Measurements from ENCODE around the gene GCGR. TPM values are rescaled to one million over a fixed set of nuclear protein-coding genes. Genes with fewer than 3 reads are reported as not detected.

The GCGR gene
- total and polyA plus RNA-seq, 2 of the 13 experiments (the other 11 are each of a cell fraction or from before 2014, with no cell fraction given), result 0.04 to 0.13 TPM

DNA sequence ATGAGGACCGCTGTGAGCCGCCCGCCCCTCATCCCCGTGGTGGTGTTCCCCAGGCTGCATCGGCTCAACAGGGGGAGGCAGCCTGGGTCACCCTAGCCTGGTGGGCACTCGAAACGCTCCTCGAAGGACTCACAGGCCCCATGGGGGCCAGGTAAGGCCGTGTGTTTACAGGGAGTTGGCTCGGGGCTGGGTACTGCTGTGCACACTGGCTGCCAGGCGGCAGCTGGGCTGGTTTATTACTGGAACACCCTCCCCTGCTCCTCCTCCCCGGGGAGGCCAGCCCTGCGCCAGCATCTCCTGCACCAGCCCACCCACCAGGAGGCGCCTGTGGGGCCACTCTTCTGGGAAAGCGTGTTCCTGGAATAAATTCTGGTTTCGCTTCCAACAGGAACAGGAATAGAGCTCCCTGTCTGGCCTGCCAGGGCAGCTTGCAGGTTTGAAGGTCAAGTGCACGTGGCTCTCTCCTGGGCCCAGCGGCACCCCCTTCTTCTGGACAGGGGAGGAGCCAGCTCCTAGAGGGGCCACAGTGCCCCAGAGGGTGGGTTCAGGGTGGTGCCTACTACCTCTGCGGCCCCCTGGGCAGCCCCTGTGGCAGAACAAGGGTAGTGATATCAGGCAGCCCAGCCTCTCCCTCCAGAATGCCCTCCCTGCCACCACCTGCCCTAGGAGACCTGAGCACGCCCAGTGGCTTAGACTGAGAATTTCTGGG is 17.8 kb downstream of the GCGR start (continued):
- TF ChIP-seq, protein P1, sequence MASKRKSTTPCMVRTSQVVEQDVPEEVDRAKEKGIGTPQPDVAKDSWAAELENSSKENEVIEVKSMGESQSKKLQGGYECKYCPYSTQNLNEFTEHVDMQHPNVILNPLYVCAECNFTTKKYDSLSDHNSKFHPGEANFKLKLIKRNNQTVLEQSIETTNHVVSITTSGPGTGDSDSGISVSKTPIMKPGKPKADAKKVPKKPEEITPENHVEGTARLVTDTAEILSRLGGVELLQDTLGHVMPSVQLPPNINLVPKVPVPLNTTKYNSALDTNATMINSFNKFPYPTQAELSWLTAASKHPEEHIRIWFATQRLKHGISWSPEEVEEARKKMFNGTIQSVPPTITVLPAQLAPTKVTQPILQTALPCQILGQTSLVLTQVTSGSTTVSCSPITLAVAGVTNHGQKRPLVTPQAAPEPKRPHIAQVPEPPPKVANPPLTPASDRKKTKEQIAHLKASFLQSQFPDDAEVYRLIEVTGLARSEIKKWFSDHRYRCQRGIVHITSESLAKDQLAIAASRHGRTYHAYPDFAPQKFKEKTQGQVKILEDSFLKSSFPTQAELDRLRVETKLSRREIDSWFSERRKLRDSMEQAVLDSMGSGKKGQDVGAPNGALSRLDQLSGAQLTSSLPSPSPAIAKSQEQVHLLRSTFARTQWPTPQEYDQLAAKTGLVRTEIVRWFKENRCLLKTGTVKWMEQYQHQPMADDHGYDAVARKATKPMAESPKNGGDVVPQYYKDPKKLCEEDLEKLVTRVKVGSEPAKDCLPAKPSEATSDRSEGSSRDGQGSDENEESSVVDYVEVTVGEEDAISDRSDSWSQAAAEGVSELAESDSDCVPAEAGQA (IDR thresholded peaks at IDR 0.05; ENCODE audit: low read depth), result no peak
- TF ChIP-seq, protein P1 (CRISPR knock-in tag; IDR thresholded peaks at IDR 0.05; ENCODE audit: borderline replicate concordance), result no peak
- TF ChIP-seq AKAP8 (CRISPR knock-in tag; IDR thresholded peaks at IDR 0.05) (no peak), ZNF451 (CRISPR knock-in tag; IDR thresholded peaks at IDR 0.05) (no peak; the same call in 1 of the 2 replicates), MZF1 (CRISPR knock-in tag; IDR thresholded peaks at IDR 0.05; ENCODE audit: borderline replicate concordance) (no peak), ZNF570 (CRISPR knock-in tag; IDR thresholded peaks at IDR 0.05; ENCODE audit: borderline replicate concordance) (no peak), CENPX (CRISPR knock-in tag; IDR thresholded peaks at IDR 0.05) (no peak), FOXK2 (IDR thresholded peaks at IDR 0.05) (no peak), TBX2 (CRISPR knock-in tag; IDR thresholded peaks at IDR 0.05; ENCODE audit: borderline replicate concordance) (peak; percentile 74; the same call in 1 of the 2 replicates), JARID2 (CRISPR knock-in tag; IDR thresholded peaks at IDR 0.05; ENCODE audit: insufficient replicate concordance) (no peak), ZKSCAN5 (CRISPR knock-in tag; IDR thresholded peaks at IDR 0.05) (no peak), PHF8 (CRISPR knock-in tag; IDR thresholded peaks at IDR 0.05) (peak; percentile 33; the same call in 1 of the 2 replicates), HDAC2 (CRISPR knock-in tag; IDR thresholded peaks at IDR 0.05) (peak; percentile 63), ZNF234 (CRISPR knock-in tag; conservative IDR thresholded peaks at IDR 0.05) (no peak), ZNF724P (CRISPR knock-in tag; IDR thresholded peaks at IDR 0.05; ENCODE audit: borderline replicate concordance) (no peak)
- TF ChIP-seq, protein P2, sequence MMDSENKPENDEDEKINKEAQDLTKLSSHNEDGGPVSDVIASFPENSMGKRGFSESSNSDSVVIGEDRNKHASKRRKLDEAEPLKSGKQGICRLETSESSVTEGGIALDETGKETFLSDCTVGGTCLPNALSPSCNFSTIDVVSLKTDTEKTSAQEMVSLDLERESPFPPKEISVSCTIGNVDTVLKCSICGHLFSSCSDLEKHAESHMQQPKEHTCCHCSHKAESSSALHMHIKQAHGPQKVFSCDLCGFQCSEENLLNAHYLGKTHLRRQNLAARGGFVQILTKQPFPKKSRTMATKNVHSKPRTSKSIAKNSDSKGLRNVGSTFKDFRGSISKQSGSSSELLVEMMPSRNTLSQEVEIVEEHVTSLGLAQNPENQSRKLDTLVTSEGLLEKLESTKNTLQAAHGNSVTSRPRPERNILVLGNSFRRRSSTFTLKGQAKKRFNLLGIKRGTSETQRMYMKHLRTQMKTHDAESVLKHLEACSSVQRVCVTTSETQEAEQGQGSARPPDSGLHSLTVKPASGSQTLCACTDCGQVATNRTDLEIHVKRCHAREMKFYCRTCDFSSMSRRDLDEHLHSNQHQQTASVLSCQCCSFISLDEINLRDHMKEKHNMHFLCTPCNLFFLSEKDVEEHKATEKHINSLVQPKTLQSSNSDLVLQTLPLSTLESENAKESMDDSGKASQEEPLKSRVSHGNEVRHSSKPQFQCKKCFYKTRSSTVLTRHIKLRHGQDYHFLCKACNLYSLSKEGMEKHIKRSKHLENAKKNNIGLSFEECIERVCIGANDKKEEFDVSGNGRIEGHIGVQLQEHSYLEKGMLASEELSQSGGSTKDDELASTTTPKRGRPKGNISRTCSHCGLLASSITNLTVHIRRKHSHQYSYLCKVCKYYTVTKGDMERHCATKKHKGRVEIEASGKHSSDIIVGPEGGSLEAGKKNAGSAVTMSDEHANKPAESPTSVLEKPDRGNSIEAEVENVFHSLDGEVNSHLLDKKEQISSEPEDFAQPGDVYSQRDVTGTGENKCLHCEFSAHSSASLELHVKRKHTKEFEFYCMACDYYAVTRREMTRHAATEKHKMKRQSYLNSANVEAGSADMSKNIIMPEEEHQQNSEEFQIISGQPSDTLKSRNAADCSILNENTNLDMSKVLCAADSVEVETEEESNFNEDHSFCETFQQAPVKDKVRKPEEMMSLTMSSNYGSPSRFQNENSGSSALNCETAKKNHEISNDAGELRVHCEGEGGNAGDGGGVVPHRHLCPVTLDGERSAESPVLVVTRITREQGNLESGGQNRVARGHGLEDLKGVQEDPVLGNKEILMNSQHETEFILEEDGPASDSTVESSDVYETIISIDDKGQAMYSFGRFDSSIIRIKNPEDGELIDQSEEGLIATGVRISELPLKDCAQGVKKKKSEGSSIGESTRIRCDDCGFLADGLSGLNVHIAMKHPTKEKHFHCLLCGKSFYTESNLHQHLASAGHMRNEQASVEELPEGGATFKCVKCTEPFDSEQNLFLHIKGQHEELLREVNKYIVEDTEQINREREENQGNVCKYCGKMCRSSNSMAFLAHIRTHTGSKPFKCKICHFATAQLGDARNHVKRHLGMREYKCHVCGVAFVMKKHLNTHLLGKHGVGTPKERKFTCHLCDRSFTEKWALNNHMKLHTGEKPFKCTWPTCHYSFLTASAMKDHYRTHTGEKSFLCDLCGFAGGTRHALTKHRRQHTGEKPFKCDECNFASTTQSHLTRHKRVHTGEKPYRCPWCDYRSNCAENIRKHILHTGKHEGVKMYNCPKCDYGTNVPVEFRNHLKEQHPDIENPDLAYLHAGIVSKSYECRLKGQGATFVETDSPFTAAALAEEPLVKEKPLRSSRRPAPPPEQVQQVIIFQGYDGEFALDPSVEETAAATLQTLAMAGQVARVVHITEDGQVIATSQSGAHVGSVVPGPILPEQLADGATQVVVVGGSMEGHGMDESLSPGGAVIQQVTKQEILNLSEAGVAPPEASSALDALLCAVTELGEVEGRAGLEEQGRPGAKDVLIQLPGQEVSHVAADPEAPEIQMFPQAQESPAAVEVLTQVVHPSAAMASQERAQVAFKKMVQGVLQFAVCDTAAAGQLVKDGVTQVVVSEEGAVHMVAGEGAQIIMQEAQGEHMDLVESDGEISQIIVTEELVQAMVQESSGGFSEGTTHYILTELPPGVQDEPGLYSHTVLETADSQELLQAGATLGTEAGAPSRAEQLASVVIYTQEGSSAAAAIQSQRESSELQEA (CRISPR knock-in tag; IDR thresholded peaks at IDR 0.05; ENCODE audit: not compliant biosample characterization), result no peak

Data from HepG2 (cell line).